Cerebellar nuclear complex (tissue), 1 donor: ENCODE measurements around the gene HOXD13.

Experiments used
- DNase-seq, 2 experiments: peaks; one replicate each; lab custom pipeline; 2025; lab: John Stamatoyannopoulos, UW

The HOXD13 gene

DNA sequence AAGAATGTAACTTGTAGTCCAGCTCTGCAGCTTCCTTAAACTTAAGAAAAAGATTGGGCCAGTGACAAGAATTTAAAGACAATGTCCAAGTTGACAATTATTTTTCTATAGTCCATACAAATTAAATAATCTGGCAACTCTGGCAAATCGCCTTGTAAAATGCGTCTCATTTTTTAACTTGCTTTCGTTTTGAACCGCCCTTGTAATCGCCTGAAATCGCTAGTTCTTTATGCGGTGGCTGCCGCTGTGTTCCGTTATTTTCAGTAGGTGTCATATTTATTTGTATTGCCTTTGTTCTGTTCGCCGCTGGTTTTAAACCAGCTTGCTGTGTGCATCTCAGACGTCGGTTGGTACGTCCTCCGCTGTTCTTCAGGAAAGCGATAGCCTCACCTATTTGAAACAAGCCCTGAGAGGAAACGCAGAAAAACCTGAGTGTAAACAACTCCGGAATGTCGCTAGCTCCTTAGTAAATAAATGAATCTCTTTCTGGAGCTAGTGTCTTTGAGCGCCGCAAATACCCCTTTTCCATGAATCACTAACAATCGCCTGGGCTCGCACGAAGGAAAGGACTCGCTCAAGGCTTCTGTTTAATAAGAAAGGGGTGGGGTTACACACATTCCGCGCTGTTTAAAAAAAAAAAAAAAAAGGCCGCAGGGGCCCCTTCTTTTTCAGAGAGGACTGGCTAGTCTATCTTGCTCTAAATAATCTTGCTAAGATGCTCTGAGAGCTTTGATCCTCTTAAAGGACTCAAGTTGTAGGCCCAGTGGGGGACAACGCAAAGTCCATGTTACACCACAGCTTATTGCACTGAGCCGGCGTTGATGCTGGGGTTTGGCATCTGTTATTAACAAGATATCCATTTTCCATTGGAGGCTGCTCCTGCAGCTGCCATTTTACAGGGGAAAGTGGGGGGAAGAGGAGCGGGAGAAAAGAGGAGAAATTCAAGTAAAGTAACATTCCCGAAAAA lies 40.0 kb downstream of the HOXD13 start:
- no peak for DNase-seq

DNA sequence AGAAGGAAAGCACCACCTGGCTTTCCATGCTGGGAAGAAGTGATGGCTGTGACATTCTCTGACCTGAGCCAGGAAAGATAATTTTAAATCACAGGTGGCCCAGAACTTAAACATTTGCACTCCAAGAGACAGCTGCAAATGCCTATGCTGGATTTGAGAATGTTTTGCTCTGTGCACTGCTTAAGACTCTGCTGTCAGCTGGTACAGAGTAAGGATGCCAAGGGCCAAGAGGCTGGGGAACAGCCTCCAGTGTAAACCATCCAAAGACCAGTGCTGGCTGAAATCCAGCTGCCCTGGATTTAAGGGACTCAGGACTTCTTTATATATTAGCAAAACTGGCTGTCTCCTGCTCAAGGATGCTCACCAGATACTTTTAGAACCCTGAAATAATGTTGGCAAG lies 40.9 kb downstream of the HOXD13 start:
- DNase-seq = no peak

DNA sequence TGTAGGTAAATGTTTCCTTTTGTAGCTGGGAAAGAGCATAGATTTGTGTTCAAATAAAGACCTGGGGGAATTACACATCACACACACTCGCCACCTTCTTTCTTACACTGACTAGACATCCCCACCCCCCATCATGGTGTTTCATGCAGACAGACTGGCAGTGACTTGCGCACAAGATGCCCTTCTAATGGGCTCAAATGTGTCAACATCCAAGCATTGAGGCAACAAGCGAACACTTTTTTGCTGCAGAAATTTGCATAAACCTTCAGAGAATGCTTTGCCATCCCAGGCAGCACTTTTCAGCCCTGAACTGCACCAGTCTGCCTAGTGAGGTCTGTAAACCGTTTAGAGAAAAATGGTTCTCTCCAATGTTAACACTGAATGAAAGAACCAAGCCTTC lies 41.5 kb downstream of the HOXD13 start:
- no peak for DNase-seq

DNA sequence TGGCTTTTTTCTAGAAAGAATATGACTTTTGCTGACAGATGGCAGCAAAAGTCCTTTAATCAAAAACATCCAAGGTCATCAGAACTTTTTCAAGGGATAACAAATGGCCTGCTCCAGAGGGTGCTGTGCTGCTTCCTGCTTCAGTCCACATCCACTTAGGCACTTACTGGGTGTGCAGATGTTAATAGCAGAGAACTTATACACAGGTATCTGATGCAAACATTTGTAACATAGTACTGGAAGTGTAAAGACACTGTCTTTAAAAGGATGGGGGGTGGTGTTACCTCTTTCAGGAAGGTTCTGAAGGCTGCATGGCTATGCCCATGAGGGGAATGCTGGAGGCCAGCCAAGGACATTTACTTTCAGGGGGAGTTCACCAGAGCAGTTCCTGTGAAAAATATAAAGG lies 42.5 kb downstream of the HOXD13 start:
- DNase-seq = no peak

DNA sequence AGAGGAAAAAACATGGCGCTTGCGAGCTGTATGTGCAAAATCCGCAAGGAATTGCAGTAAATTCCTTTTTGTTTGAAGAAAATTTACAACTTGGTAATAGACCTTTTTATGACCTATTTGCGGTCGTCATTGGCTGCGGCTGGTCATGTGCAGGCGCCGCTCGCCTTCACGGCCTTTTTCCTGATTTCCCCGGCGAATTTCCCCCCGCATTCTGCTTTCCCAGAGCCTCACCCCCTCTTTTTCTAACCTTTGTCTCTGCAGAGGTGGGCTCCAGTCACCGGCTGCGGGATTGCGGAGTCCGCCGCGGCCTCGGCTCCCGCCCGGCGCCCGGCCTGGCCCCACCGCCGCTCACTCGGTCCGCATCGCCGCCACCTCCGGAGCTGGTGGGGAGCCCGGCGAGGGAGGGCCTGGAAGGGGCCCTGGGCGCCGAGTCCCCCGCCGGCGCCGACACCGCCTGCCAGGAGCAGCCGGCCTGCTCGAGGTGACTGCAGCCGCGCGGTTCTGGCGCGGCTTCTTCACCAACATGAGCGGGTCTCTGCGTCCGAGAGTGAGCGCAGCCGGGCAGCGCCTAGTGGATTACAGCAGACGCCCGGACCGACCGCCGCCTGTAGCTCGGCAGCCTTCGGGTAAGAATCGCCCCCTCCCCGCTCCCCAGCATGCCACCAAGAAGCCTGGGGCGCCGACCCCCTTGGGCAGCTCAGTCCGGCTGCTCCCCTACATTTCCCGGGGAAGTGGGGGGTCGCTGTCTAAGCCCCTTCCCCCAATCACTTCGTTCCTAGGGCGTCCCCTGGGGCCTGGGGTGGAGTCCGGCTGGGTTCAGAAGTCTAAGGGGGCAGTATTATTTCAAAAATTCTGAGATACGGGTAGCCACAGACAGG lies 44.1 kb downstream of the HOXD13 start:
- DNase-seq = no peak

DNA sequence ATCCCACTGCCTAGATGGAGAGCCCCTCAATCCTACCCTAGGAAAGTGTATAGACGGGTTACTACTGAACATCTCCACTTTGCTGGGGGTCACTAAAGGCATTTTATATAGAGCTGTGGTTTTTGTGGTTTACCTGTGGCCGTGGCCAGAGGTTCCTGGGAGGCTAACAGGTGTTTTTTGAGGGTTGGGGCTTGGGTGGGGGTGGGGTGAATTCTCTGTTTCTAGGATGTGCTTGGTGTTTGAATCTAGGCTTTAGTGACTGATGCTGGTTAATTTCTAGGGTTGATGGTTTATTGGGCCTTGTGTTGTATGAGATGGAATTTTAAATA lies 44.7 kb downstream of the HOXD13 start:
- no peak for DNase-seq

DNA sequence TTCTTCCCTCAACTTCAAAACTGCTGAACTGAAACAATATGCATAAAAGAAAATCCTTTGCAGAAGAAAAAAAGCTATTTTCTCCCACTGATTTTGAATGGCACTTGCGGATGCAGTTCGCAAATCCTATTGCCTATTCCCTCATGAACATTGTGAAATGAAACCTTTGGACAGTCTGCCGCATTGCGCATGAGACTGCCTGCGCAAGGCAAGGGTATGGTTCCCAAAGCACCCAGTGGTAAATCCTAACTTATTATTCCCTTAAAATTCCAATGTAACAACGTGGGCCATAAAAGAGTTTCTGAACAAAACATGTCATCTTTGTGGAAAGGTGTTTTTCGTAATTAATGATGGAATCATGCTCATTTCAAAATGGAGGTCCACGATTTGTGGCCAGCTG lies 45.4 kb downstream of the HOXD13 start:
- no peak for DNase-seq

DNA sequence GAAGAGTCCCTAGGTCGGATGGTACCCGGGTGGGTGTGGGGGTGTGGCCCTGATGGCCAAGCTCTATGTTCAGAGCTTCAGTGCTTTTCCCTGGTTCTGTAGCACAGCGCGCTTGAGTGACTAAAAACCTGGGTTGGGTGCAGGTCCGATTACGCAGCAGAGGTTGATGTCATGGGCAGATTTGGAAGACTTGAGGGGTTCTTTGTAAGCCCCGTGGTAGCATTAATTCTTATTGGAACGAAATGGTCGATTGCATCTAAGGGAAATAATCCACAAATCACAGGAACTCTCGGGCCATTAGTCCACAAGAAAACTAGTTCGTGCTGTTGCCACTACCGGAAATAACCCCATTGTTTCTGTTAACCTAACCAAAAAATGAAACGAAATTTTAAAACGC lies 46.0 kb downstream of the HOXD13 start:
- DNase-seq = no peak

DNA sequence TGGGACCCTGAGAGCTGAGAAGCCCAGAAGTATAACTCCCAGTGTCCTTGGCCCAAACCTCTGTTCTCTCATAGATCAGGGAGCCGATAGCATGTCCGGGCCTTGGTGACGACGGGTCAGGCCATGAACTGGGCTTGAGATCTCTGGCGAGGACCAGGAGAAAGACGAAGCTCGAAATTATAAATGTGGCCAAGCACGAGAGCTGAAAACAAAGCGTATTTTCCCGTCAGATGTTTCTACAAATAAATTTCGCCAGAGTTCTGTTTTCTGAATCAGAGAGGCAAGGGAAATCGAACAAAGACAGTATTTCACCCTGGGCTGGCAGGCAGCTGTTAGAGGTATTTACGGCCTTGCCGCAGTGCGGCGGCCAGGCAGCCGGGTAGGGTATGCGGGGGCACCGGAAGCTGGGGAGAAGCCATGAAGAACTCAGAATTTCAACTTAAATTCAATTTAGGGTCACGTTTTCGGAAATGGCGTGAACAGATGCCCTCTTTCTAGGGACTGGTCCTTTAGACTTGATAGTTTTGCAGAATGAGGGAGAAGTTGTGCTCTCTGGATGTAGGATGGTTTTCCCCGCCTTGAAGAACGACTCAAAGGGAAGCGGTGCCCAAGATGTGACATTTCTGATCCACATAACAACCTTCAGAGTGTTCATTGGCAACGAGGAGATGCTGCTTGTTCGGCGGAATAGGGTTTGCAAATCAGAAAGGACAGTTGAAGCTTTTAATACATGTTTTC lies 46.6 kb downstream of the HOXD13 start:
- DNase-seq = no peak

DNA sequence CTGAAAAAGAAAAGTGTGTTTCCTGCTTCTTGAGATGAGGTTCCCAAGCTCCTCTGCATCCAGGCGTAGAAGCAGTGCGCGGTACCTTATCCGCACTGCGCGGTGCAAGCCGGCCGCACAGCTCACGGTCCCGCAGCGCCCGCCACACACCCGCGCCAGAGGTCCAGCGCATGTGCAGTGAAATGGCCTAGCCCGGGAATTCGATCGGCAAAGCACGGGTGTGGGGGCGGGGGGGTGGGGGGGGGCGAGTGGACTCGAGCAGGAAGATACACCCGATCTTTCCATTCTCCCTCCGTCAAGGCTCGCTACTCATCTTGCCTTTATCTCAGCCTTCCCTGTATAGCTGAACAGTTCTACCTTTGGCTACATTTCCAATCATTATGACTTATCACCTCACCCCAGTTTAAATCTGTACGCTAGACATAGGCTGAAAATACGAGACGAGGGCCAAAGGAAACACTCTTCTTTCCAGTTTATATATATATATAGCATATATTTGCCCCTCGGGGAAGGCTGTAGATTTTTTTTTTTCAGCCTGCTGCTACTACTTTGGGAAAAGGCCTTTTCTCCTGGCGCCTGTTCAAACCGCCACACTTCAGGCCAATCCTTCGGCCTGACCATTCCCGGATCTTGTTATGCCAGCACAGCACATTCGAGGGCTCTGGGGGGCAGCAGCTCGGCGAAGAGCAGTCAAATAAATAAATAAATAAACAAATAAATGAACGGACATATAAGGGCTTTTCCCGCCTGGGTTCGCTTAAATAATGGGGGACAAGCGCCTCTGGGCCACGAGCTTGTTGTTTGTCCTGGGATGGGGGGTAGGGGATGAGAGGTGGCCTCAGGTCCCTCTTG lies 47.4 kb downstream of the HOXD13 start:
- no peak for DNase-seq

DNA sequence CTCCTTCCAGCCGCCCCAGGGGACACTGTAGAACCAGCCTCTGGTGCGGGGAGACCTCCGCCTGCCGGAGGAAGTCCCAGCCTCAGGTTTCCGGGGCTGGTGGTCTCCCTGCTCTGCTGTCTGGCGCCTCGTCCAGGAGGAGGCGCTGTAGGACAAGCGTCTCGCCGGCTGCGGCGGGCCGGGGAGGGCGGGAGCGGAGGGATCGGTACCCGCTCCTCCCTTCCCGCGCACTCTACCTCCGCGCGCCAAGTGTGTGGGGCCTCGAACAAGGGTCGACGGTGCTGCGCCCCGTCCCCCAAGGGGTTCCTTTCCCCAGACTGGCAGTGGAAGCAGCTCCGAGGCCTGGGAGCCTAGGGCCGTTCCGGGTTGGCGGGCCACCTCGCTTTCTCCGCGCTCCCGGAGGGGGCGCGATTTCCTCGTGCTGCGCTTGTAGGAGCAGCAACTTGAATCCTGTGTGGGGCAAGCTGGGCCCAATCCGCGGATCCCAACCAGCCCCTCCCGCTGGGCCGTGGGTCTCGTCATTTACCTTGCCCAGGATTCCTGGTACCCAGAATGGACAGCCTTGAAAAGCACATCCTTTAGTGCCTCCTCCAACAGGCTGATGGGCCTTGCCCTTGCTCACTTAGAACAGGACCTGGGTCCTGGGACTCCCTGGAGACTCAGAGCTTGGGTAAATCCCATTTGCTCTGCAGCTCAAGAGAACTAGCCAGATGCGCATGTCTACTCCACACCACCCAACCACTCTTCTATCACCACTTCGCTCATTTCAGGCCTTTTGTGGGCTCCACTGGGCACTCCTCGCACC lies 48.2 kb downstream of the HOXD13 start:
- no peak for DNase-seq

DNA sequence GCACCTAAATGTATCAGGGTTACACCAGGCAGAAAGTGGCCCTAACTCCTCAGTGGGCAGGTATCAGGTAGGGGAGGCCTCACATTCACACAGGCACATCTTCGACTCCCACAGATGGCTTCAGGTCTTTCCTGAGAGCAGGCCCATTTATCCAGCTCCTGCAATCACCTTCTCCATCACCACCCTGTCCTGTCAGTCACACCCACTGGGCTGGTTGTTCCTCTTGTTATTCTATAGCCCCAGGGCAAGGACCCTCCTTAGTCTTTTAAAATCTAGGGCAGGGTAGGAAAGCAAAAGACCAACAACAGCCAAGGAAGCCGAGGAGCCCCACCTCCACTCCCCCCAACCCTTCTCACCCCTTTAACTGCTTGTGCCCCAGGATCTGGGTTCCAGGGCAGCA lies 49.8 kb downstream of the HOXD13 start:
- no peak for DNase-seq
